Neural progenitor cell (in vitro differentiated cells): Measurements from ENCODE around the gene FCGBP.

ENCODE experiments used
- EZH2 ChIP-seq: fragments of 200-600 bp; sonication (generic); IDR thresholded peaks from 2 replicates; pipeline ENCODE4 v1.6.1; 2017; ENCODE audit warnings: antibody characterized with exemption, mild to moderate bottlenecking, moderate library complexity
- TF ChIP-seq, protein P1 (sequence below): fragments of 200-600 bp; sonication (generic); IDR thresholded peaks from 2 replicates; pipeline ENCODE4 v1.5.1; 2017; ENCODE audit warnings: antibody characterized with exemption, mild to moderate bottlenecking

DNA sequence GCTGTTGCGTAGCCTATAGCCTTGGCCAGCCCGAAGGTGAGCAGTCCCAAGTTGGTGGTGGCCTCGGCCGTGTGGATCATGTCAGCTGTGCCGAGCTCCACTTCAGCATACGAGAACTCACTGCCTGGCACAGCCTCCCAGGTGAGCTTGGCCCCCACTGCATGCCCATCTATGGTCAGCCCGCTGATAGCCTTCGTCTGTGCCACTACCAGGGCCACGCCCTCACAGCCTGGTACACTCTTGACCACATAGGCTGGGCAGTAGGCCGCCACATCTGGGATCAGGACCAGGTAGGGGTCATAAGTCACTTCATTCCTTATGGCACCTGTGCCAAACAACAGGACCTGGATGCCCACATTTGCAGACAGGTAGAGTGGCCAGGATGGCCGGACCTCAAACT, 7.4 kb downstream of the FCGBP start:
- TF ChIP-seq EZH2, result no peak
- TF ChIP-seq, protein P1, sequence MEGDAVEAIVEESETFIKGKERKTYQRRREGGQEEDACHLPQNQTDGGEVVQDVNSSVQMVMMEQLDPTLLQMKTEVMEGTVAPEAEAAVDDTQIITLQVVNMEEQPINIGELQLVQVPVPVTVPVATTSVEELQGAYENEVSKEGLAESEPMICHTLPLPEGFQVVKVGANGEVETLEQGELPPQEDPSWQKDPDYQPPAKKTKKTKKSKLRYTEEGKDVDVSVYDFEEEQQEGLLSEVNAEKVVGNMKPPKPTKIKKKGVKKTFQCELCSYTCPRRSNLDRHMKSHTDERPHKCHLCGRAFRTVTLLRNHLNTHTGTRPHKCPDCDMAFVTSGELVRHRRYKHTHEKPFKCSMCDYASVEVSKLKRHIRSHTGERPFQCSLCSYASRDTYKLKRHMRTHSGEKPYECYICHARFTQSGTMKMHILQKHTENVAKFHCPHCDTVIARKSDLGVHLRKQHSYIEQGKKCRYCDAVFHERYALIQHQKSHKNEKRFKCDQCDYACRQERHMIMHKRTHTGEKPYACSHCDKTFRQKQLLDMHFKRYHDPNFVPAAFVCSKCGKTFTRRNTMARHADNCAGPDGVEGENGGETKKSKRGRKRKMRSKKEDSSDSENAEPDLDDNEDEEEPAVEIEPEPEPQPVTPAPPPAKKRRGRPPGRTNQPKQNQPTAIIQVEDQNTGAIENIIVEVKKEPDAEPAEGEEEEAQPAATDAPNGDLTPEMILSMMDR, result no peak
